RWPE1 (cell line): ENCODE measurements around the gene PTPRN2.

Experiments
- CTCF ChIA-PET: fragments of 350-600 bp; sonication (Branson Sonifier 250); formaldehyde crosslinking; extraction: SDS; loops from one replicate; lab custom pipeline; 2021; lab: Yijun Ruan, JAX
- POLR2A ChIA-PET: fragments of 400-600 bp; formaldehyde crosslinking; extraction: SDS; loops from one replicate; lab custom pipeline; 2020; ENCODE audit warnings: antibody characterized with exemption; ENCODE audit not compliant: low non-redundant PET; lab: Yijun Ruan, JAX
- DNase-seq: peaks from one replicate; pipeline ENCODE4 v3.0.0; 2012; ENCODE audit warnings: low spot score
- H3K27ac ChIP-seq: fragments of 450-650 bp; 2 replicates; pipeline ENCODE4 v1.5.1; 2017
- CTCF ChIP-seq: fragments of 450-650 bp; conservative IDR thresholded peaks from 2 replicates; pipeline ENCODE4 v1.5.1; 2017; ENCODE audit warnings: low read depth, mild to moderate bottlenecking

Gene PTPRN2

DNA sequence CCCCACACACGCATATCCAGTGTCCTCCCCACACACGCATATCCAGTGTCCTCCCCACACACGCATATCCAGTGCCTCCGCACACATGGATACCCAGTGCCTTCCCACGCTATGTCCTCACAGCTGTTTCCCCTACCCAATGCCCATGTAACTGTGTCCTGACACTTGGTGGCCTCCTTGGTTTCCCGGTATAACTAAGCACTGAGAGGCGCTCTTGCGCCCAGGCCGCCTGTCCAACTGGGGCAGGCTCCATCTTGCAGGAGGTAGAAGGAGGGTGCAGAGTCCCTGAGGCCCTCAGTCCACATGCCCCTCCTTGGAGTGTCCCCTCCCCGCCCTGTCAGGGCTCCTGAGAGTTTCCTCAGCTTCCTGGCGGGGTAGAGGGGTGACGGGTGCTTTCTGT, 715.2 kb downstream of the PTPRN2 start:
- CTCF ChIA-PET: no interaction called here
- DNase-seq: no peak
- POLR2A ChIA-PET: no interaction called here
- no peak overlapping the region for H3K27ac ChIP-seq
- no peak for TF ChIP-seq CTCF

DNA sequence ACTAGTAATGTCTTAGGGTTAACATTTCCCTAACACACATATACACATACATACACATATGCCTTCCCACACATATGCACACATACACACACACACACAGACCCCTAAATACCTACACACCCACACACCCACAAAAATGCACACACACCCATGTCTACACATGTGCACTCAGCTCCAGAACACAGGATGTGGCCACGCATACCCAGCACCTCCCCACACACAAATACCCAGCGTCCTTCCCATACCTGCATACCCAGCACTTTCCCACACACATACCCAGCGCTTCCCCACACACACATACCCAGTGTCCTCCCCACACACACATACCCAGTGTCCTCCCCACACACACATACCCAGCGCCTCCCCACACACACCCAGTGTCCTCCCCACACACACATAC, 715.9 kb downstream of the PTPRN2 start:
- TF ChIP-seq CTCF: no peak
- DNase-seq: no peak
- H3K27ac ChIP-seq: no peak overlapping the region
- ChIA-PET CTCF (no interaction called here), POLR2A (no interaction called here)

DNA sequence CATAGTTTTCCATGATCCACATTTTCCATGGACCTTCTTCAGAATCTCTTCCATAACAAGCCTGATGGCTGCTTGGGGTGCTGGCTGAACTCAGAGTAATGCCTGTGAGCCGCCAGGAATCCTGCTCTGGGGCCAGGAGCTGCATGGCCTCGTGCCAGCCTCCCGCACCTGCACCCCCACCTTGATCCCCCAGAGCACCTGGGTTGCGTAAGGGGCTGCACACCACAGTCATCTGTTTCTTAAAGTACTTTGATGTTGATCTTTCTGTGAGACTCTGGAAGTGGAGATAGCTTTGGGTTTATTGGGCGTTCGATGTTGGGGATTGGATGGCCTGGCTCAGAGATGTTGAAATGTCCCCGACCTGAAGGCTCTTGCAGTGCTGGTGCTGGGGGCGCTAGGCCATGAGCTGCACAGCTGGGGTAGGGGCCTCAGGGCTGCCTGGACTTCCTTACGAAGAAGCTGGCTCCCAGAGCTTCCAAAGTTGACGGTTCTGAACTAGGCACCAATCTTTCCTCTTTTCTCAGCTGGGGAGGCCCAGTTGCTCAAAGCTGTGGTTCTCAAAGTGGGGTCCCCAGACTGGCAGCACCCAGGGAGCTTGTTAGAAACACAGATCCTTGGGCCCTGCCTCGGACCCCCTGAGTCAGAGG, 716.9 kb downstream of the PTPRN2 start:
- no peak for DNase-seq
- no peak for TF ChIP-seq CTCF
- CTCF ChIA-PET: no interaction called here
- no peak overlapping the region for H3K27ac ChIP-seq
- POLR2A ChIA-PET: no interaction called here

GRCh38 chr7:157869793-157870192, 717.8 kb downstream of the PTPRN2 start:
- ChIA-PET CTCF (no interaction called here), POLR2A (no interaction called here)
- TF ChIP-seq CTCF: no peak
- no peak overlapping the region for H3K27ac ChIP-seq
- no peak for DNase-seq

DNA sequence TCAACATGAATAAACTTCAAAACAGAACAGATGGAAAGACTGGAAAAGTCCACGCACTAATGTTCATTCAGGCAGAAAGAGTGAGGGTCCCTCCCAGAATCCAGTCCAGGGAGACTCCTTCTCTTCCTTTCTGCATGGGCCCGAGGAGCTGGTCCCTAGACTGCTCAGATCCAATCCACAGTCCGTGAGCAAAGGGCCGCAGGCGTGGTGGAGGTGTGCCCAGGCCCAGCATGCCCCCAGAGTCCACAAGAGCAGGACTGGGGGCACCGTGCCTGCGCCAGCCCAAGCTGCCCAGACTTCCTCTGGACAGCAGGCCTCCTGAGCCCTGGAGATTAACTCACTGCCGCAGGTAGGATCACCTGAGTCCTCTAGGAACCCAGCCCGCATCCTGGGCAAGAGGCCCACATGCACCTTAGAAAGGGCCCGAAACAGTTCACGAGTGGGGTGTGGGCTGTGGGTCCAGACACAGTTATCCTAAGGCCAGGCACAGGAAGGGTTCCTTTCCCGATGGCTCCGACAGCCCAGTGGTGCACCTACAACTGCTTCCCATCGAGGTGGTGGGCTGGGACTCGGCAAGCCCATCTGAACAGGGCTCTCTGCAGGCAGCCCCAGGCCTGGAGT, 719.8 kb downstream of the PTPRN2 start:
- no peak for TF ChIP-seq CTCF
- ChIA-PET CTCF (no interaction called here), POLR2A (no interaction called here)
- DNase-seq: no peak
- H3K27ac ChIP-seq: no peak overlapping the region

DNA sequence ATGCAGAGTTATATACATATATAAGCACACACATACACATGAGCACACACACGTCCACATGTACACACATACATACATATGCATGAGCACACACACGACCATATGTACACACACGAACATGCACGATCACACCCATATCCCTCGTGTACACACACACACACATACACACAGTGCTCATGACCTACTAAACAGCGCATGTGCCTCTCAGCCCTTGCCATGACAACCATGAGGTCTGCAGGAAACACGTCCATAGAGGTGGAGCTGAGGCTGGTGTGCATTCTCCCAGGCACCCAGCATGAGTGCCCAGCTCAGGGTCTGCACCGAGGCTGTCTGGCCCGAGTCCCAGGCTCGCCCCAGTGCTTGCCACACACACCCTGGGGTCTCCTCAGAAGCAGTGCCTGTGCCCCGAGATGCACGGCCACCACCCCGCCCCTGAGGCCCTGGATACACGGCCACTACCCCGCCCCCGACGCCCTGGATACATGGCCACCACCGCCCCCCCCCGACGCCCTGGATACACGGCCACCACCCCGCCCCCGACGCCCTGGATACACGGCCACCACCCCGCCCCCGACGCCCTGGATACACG, 721.2 kb downstream of the PTPRN2 start:
- TF ChIP-seq CTCF: no peak
- no peak overlapping the region for H3K27ac ChIP-seq
- ChIA-PET CTCF (no interaction called here), POLR2A (no interaction called here)
- no peak for DNase-seq
